ENCODE data around the gene KCNC1.

KCNC1 gene

DNA sequence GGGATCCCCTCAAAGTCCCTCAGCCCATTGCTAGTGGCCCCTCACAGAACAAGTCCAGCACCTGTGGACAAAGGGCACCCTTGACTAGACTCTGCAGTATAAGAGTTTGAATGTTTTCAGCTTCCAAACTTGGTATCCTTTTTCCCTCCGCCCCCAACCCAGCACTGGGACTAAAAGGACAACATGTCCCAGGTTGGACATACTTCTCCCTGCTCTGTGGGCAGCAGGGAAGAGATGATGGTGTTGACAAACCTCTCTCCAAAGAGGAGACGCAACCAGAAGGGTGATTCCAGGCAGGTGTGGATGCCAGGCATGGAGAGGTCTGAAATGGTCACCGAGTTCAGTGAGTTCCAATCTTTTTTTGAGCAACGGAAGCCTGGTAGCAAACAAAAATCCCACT, 19.7 kb upstream of the KCNC1 start:
- no peak for DNase-seq (ENCODE audit: low read depth)

DNA sequence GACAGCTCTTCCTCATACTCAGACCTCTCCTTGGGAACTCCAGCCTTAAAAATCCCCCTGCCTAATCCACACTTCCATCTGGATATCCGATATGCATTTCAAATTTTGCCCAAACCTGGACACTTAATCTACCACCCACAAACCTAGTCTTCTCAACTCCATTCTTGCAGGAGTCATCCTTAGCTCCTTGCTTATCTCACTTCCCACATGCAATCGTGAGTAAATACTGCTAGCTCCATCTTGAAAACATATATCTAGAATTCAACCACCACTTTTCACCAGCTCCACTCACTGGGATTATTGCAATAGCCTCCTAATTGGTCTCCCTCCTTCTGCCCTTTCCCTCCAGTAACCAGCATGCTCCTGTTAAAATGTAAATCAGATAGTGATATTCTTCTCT, 17.8 kb upstream of the KCNC1 start:
- no peak for DNase-seq (ENCODE audit: low read depth)

DNA sequence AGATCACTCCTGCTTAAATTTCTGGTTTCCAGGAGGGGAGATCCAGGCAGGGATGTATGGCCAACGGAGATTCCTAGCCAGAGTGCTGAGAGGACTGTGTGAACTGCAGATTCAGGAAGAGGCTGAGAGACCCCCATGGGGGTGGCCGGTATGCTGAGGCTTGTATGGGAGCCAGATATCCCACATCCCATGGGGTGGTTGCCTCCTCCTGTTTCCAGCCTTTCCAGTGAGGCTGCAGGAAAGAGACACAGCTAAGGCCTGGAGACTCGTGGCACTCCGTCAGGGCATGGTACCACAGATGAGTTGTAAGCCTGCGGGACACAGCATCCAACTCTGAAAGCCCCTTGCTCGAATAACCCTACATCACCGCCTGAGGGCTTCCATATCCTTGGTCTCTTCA, 16.6 kb upstream of the KCNC1 start:
- no peak for DNase-seq (ENCODE audit: low read depth)

DNA sequence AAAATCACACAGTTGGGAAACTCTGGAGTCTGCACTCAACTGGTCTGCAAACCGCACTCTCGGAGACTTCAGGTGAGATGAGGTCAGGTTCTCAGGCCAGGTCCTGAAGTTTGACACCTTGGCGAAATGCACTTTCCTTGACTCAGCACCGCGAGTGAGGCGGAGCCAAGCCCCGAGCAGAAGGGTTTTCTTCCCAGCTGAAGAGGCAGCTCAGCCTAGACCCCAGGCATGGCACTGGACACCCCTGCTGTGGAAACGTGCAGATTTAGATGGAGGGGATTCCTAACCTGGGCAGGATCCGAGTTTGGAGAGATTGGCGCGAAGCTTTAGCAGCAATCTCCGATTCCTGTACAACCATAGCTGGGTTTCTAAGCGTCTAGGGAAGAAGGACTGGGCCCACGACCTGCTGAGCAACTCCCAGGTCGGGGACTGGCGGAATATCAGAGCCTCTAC, 16.0 kb upstream of the KCNC1 start:
- DNase-seq (ENCODE audit: low read depth): no peak

DNA sequence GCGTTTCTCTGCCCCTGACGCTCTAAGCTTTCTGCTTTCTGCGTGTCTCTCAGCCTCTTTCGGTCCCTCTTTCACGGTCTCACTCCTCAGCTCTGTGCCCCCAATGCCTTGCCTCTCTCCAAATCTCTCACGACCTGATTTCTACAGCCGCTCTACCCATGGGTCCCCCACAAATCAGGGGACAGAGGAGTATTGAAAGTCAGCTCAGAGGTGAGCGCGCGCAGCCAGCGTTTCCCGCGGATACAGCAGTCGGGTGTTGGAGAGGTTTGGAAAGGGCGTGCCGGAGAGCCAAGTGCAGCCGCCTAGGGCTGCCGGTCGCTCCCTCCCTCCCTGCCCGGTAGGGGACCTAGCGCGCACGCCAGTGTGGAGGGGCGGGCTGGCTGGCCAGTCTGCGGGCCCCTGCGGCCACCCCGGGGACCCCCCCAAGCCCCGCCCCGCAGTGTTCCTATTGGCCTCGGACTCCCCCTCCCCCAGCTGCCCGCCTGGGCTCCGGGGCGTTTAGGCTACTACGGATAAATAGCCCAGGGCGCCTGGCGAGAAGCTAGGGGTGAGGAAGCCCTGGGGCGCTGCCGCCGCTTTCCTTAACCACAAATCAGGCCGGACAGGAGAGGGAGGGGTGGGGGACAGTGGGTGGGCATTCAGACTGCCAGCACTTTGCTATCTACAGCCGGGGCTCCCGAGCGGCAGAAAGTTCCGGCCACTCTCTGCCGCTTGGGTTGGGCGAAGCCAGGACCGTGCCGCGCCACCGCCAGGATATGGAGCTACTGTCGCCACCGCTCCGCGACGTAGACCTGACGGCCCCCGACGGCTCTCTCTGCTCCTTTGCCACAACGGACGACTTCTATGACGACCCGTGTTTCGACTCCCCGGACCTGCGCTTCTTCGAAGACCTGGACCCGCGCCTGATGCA, 15.3 kb upstream of the KCNC1 start, which contains the start of gene MYOD1:
TSS of gene MYOD1 (plus strand) at position 544 of the 910 bp plus-strand sequence. CDS start at position 756, 212 bp downstream.
- no peak for DNase-seq (ENCODE audit: low read depth)

DNA sequence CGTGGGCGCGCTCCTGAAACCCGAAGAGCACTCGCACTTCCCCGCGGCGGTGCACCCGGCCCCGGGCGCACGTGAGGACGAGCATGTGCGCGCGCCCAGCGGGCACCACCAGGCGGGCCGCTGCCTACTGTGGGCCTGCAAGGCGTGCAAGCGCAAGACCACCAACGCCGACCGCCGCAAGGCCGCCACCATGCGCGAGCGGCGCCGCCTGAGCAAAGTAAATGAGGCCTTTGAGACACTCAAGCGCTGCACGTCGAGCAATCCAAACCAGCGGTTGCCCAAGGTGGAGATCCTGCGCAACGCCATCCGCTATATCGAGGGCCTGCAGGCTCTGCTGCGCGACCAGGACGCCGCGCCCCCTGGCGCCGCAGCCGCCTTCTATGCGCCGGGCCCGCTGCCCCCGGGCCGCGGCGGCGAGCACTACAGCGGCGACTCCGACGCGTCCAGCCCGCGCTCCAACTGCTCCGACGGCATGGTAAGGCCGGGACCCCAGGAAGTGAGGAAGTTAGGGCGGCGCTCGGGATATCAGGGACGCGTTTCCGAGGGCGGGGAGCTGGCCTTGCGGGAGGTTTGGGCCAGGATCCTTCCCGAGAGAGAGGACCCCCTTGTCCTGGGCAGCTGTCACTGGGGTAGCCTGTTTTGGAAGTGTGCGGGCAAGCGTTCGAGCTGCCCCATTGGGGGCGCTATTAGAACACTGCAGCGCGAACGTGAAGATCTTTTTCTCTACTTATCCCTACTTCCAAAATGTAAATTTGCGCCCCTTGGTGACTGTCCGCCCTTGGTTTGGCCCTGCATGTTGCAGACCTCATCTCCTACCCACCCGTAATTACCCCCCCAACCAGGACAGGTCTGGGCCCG, 14.4 kb upstream of the KCNC1 start:
- no peak for DNase-seq (ENCODE audit: low read depth)

GRCh38 chr11:17720796-17721171, 13.8 kb upstream of the KCNC1 start:
- no peak for DNase-seq (ENCODE audit: low read depth)

- no peak for DNase-seq (ENCODE audit: low read depth)
These were observed 13.2 kb upstream of the KCNC1 start for GRCh38 chr11:17721242-17721999.

DNA sequence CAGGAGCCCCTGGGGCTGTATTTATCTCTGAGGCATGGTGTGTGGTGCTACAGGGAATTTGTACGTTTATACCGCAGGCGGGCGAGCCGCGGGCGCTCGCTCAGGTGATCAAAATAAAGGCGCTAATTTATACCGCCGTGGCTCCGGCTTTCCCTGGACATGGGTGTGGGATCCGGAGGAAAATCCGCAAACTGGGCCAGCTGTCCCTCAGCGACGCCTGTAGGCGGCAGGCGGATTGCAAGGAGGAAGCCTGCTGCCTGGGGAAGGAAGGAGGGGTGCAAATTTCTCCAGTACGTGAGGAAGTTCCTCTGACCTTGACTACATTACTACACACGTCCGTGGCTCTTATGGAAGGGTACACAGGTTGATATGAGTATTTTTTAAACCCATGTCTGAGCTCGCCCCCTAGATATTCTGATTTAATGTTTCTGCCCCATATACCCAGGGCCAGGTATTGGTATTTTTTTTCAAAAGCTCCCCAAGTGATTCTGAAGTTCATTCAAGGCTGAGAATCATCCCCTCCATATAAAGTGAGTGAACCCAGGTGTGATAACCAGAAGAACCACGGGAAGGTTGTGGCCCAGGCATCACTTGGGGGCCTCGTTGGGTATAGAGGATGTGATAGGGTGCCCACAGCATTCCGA, 12.5 kb upstream of the KCNC1 start:
- DNase-seq (ENCODE audit: low read depth): no peak

- no peak for DNase-seq (ENCODE audit: low read depth)
These were observed 10.3 kb upstream of the KCNC1 start for GRCh38 chr11:17724020-17724908.

GRCh38 chr11:17725174-17725573, 9.4 kb upstream of the KCNC1 start:
- DNase-seq (ENCODE audit: low read depth): no peak

DNA sequence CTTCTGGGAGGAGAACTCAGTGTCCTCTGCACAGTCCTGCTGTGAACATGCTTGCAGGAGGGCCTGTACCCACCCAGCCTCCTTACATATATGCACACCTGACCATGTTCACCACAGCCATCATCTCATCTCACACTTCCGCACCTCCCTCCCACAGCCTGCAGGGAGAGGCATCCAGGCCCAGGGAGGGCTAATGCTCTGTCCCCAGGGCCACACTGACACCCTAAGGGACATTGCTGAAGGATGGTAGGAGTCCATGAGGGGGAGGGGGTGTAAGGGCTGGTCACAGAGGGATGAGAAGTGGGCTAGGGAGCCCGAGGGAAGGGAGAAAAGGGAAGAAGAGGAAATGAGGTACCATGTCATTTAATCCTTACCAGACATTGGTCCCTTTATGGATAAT, 4.4 kb upstream of the KCNC1 start:
- no peak for DNase-seq (ENCODE audit: low read depth)

- DNase-seq (ENCODE audit: low read depth): peak; percentile 66
These were observed 3.7 kb upstream of the KCNC1 start for GRCh38 chr11:17730608-17731462.

- no peak for DNase-seq (ENCODE audit: low read depth)
These were observed 1.3 kb upstream of the KCNC1 start for GRCh38 chr11:17733261-17733660.

DNA sequence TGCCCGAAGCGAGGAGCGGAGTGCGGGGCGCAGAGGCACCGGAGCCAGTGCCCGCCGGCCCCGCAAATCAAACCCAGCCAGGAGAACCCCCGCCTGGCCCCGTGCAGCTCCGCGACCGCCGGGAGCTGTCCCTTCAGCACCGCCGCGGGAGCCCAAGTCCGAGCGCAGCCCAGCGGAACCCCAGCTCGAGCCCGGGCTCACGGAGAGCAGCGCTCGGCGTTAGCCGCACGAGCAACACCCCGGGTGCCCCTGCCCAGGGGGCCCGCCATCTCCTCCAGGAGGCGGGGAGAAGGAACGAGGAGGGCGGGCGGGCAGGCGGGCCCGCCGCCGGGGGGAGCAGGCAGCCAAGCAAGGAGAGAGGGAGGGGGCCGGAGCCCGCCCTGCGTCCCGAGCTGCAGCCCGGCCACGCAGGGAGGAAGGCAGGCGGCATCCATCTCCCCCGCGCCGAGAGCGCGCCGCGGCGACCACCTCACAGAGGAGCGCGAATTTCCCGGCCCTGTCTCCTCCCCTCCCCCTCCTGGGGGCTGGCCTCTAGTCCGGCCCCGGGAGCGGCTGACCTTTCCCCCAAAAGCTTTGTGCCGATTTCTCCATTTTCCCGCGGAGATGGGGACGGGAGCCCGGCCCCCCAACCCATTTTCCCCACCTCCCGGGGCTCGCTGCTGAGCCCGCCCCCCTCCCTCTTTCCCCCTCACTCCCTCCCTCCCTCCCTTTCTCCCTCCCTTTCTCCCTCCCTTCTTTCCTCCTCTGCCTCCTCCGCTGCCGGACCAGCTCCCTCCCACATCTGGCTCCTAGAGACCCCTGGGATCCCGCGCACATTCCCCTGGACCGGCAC, 621 bp downstream of the KCNC1 start:
- DNase-seq (ENCODE audit: low read depth): peak; percentile 54

DNA sequence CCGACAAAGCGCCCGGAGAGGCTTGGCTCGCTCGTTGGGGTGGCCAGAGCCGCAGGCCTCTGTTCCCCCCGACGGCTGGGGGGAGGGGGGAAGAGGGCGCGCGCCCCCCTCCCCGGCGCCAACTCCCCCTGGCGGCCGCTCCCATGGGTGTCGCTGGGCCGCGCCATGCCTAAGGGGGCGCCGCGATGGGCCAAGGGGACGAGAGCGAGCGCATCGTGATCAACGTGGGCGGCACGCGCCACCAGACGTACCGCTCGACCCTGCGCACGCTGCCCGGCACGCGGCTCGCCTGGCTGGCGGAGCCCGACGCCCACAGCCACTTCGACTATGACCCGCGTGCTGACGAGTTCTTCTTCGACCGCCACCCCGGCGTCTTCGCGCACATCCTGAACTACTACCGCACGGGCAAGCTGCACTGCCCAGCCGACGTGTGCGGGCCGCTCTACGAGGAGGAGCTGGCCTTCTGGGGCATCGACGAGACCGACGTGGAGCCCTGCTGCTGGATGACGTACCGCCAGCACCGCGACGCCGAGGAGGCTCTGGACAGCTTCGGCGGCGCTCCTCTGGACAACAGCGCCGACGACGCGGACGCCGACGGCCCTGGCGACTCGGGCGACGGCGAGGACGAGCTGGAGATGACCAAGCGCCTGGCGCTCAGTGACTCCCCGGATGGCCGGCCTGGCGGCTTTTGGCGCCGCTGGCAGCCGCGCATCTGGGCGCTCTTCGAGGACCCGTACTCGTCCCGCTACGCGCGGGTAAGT, 1.4 kb downstream of the KCNC1 start:
- no peak for DNase-seq (ENCODE audit: low read depth)

GRCh38 chr11:17736579-17736893, 2.0 kb downstream of the KCNC1 start:
- DNase-seq (ENCODE audit: low read depth): no peak
